GM19372 (cell line): ENCODE data around the gene CABLES1.
"Not testable (repeated sequence)": the region's sequence is repeated elsewhere in the genome, so short reads cannot be mapped to it uniquely, and the experiment has no call there.

Experiments
- ATAC-seq: cut with Tn5 transposase; IDR thresholded peaks from one replicate; pipeline ENCODE4 v1.9.1; 2021; ENCODE audit warnings: mild to moderate bottlenecking, low read depth, moderate library complexity; ENCODE audit not compliant: unreplicated experiment

The CABLES1 gene

DNA sequence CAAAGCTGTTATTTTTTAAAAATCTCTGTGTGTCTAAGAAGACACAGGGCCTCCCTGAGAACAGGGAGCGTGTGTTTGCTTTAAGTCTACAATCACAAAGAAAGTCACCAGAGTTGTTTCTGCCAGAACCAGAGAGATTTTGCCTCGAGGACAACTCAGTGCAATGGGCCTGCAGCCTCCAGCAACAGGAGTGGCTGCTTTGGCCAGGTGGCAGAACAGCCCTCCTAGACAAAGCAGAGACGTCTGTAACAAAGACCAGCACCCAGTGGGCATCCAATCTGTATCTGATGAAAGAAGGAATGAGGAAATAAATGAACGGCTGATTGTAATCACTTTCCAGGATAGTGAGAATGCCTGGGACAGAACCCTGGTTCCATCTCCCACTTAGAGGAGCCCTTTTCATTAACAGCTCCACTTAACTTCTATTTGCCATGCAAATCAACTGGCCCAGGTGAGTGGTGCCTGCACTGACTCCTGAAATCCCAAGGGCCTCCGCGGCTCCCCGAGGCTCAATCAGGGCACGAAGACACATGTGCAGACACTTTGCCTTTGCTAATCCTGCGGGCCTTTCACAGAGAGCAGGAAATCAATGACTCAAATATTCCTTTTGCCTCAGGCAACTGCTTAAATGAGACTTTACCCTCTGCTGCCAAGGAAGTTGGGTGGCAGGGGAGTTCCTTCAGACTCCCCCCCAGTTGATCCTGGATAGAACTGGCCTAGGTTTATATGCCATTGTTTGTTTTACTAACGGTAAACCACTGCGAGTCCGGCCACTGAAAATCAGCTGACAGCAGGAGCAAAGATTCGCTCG is 146.5 kb downstream of the CABLES1 start:
- no peak for ATAC-seq

- ATAC-seq = no peak
Observed at GRCh38 chr18:23282437-23282781, 147.1 kb downstream of the CABLES1 start.

GRCh38 chr18:23283916-23284430 is 148.7 kb downstream of the CABLES1 start:
- ATAC-seq = no peak

- ATAC-seq = no peak
Observed at GRCh38 chr18:23284629-23285028, 149.3 kb downstream of the CABLES1 start.

DNA sequence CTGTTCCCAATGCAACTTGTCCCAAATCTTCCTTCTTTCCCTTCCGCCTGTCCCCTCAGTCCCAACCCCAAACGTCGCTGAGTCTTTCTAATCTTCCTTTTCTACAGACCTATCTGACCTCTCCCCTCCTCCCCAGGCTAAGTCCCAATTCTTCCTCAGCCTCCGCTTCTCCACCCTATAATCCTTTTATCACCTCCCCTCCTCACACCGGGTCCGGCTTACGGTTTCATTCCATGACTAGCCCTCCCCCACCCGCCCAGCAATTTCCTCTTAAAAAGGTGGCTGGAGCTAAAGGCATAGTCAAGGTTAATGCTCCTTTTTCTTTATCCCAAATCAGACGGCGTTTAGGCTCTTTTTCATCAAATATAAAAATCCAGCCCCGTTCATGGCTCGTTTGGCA is 150.3 kb downstream of the CABLES1 start:
- ATAC-seq = not testable (repeated sequence)

GRCh38 chr18:23291456-23292205 is 156.3 kb downstream of the CABLES1 start:
- no peak for ATAC-seq

- no peak for ATAC-seq
Observed at GRCh38 chr18:23300231-23300805, 165.0 kb downstream of the CABLES1 start.

- ATAC-seq = no peak
Observed at GRCh38 chr18:23301972-23302371, 166.7 kb downstream of the CABLES1 start.

GRCh38 chr18:23302511-23302850 is 167.2 kb downstream of the CABLES1 start:
- no peak for ATAC-seq

- no peak for ATAC-seq
Observed at GRCh38 chr18:23302851-23303527, 167.7 kb downstream of the CABLES1 start.

DNA sequence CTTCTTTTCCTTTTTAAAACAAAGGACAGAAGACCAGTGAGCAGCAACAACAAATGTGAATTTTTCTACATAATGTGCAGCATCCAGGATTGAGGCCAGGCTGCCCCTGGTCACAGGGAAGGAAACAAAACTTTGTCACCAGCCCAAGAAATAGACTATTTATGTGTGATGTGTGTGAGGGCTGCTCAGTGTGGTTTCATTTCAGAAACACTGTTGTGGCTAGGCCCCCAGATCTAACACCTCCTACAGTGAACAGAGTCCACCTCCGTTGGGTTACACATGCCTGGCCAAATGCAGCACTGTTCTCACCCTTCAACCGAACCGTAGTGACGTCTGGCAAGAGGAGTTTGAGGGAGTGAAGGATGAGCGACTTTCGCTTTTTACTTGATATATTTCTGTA is 171.5 kb downstream of the CABLES1 start:
- peak; percentile 85 for ATAC-seq

DNA sequence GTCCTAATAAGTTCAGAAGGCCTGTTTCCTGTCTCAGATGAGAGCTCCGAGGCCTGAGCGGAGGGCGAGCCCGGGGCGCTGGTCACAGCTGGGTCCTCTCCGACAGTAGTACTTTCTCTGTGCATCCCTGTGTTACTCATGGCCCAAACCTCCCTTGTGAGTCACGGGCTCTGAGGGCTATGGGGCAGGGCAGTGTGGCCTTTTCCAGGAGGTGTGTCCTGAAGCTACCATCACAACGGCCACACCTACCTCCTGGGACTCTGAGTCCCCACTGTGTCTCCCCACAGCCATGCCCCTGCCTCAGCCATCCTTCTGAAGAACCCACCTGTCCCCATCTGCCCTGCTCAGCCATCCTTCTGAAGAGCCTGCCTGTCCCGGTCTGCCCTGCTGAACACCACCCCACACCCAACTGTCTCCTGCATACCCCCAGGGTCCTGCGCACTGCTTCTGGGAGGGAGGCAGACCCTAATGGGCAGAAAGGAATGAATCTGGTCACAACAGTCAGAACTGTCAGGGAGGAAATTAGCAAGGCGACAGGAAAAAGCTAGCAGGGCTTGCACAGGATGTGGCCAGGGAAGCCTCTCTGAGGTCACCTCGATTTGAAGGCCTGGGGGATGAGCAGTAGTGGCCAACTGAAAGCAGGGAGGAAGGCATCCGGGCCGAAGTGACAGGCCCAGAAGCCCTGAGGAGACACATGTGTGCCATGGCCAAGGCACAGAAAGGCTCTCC is 172.4 kb downstream of the CABLES1 start:
- ATAC-seq = peak; percentile 52
